HG03025 (cell line): Measurements from ENCODE around the gene CLIC3.

Experiments used
- ATAC-seq: cut with Tn5 transposase; IDR thresholded peaks from one replicate; pipeline ENCODE4 v1.9.1; 2021; ENCODE audit warnings: mild to moderate bottlenecking, moderate library complexity; ENCODE audit not compliant: unreplicated experiment, low FRiP score

The CLIC3 gene

GRCh38 chr9:137018761-137019559, 22.6 kb upstream of the CLIC3 start:
- ATAC-seq, result no peak

- no peak for ATAC-seq
These were observed 21.6 kb upstream of the CLIC3 start for GRCh38 chr9:137017791-137018497.

- ATAC-seq, result no peak
These were observed 20.7 kb upstream of the CLIC3 start for GRCh38 chr9:137017071-137017470.

GRCh38 chr9:137016436-137016835, 20.1 kb upstream of the CLIC3 start:
- ATAC-seq, result no peak

- no peak for ATAC-seq
These were observed 19.6 kb upstream of the CLIC3 start for GRCh38 chr9:137015976-137016375.

- ATAC-seq, result no peak
These were observed 19.2 kb upstream of the CLIC3 start for GRCh38 chr9:137015540-137015930.

GRCh38 chr9:137014776-137015539, 18.6 kb upstream of the CLIC3 start:
- no peak for ATAC-seq

- no peak for ATAC-seq
These were observed 17.8 kb upstream of the CLIC3 start for GRCh38 chr9:137014166-137014565.

GRCh38 chr9:137013571-137013940, 17.2 kb upstream of the CLIC3 start:
- ATAC-seq, result no peak

GRCh38 chr9:137012694-137013570, 16.6 kb upstream of the CLIC3 start:
- ATAC-seq, result no peak

- no peak for ATAC-seq
These were observed 15.7 kb upstream of the CLIC3 start for GRCh38 chr9:137011907-137012675.

GRCh38 chr9:137011156-137011555, 14.8 kb upstream of the CLIC3 start:
- no peak for ATAC-seq

- no peak for ATAC-seq
These were observed 13.8 kb upstream of the CLIC3 start for GRCh38 chr9:137009938-137010732.

- ATAC-seq, result no peak
These were observed 12.8 kb upstream of the CLIC3 start for GRCh38 chr9:137009217-137009616.

GRCh38 chr9:137008312-137008711, 11.9 kb upstream of the CLIC3 start:
- ATAC-seq, result no peak

GRCh38 chr9:137007816-137008270, 11.5 kb upstream of the CLIC3 start:
- no peak for ATAC-seq

GRCh38 chr9:137007108-137007815, 10.9 kb upstream of the CLIC3 start:
- no peak for ATAC-seq
